Trophoblast cell (in vitro differentiated cells and primary cell): Measurements from ENCODE around the gene RNU1-1.
"Not testable (repeated sequence)": the region's sequence is repeated elsewhere in the genome, so short reads cannot be mapped to it uniquely, and the experiment has no call there.

Experiments used
- DNase-seq, 2 donors: peaks; one replicate each; pipeline ENCODE4 v3.0.0-alpha.2; 2016
- H2AFZ ChIP-seq: 2 replicates; pipeline ENCODE4 v1.6.1; 2013; ENCODE audit warnings: low read length, moderate library complexity, mild to moderate bottlenecking; ENCODE audit not compliant: insufficient read depth, poor library complexity
- H2AK5ac ChIP-seq: 2 replicates; pipeline ENCODE4 v1.6.1; 2013; ENCODE audit warnings: mild to moderate bottlenecking, low read length
- H2BK120ac ChIP-seq: 2 replicates; pipeline ENCODE4 v1.6.1; 2013; ENCODE audit warnings: low read length, mild to moderate bottlenecking, moderate library complexity; ENCODE audit not compliant: insufficient read depth, poor library complexity
- H2BK12ac ChIP-seq: 2 replicates; pipeline ENCODE4 v1.6.1; 2013; ENCODE audit warnings: mild to moderate bottlenecking, low read length, moderate library complexity
- H2BK5ac ChIP-seq: 2 replicates; pipeline ENCODE4 v1.6.1; 2013; ENCODE audit warnings: low read length, low read depth, moderate library complexity, mild to moderate bottlenecking; ENCODE audit not compliant: poor library complexity
- H3K14ac ChIP-seq: 2 replicates; pipeline ENCODE4 v1.6.1; 2013; ENCODE audit warnings: mild to moderate bottlenecking, low read length
- H3K18ac ChIP-seq: 2 replicates; pipeline ENCODE4 v1.6.1; 2013; ENCODE audit warnings: mild to moderate bottlenecking, low read length
- H3K23ac ChIP-seq: 2 replicates; pipeline ENCODE4 v1.6.1; 2013; ENCODE audit warnings: low read length
- H3K27ac ChIP-seq: 2 replicates; pipeline ENCODE4 v1.5.1; 2013; ENCODE audit warnings: low read depth, mild to moderate bottlenecking, inconsistent platforms, low read length, moderate library complexity
- H3K27me3 ChIP-seq: 2 replicates; pipeline ENCODE4 v1.6.1; 2013; ENCODE audit warnings: inconsistent platforms, mild to moderate bottlenecking, low read length, moderate library complexity; ENCODE audit not compliant: insufficient read depth
- H3K36me3 ChIP-seq, 2 experiments: 1 replicate in 1 of 2; 2 replicates in 1 of 2; pipeline ENCODE4 v1.6.1; 2013; ENCODE audit warnings: low read length in 2 of 2, mild to moderate bottlenecking in 2 of 2, moderate library complexity in 1 of 2; ENCODE audit not compliant: insufficient read depth in 2 of 2, control insufficient read depth in 1 of 2
- H3K4ac ChIP-seq: 2 replicates; pipeline ENCODE4 v1.6.1; 2013; ENCODE audit warnings: low read depth, mild to moderate bottlenecking, low read length, moderate library complexity
- H3K4me1 ChIP-seq, 2 experiments: 1 replicate in 1 of 2; 2 replicates in 1 of 2; pipeline ENCODE4 v1.6.1; 2013; ENCODE audit warnings: low read length in 2 of 2, mild to moderate bottlenecking in 2 of 2, moderate library complexity in 1 of 2; ENCODE audit not compliant: insufficient read depth in 2 of 2, control insufficient read depth in 1 of 2
- H3K4me2 ChIP-seq: 2 replicates; pipeline ENCODE4 v1.6.1; 2013; ENCODE audit warnings: inconsistent platforms, mild to moderate bottlenecking, low read length, moderate library complexity
- H3K4me3 ChIP-seq: 2 replicates; pipeline ENCODE4 v1.5.1; 2013; ENCODE audit warnings: mild to moderate bottlenecking, low read depth, low read length, inconsistent platforms
- H3K79me1 ChIP-seq: one replicate; pipeline ENCODE4 v1.6.1; 2013; ENCODE audit warnings: low read length
- H3K79me2 ChIP-seq: 2 replicates; pipeline ENCODE4 v1.6.1; 2013; ENCODE audit warnings: low read length, mild to moderate bottlenecking; ENCODE audit not compliant: control insufficient read depth, insufficient read depth, poor library complexity
- H3K9ac ChIP-seq: 2 replicates; pipeline ENCODE4 v1.6.1; 2013; ENCODE audit warnings: mild to moderate bottlenecking, low read length
- H3K9me3 ChIP-seq: 2 replicates; pipeline ENCODE4 v1.6.1; 2013; ENCODE audit warnings: low read depth, mild to moderate bottlenecking, control low read depth, inconsistent platforms, low read length; ENCODE audit not compliant: insufficient read depth
- H4K12ac ChIP-seq: 2 replicates; pipeline ENCODE4 v1.6.1; 2013; ENCODE audit warnings: low read depth, mild to moderate bottlenecking, low read length, moderate library complexity
- H4K8ac ChIP-seq: 2 replicates; pipeline ENCODE4 v1.6.1; 2013; ENCODE audit warnings: low read depth, mild to moderate bottlenecking, low read length, moderate library complexity
- H4K91ac ChIP-seq: one replicate; pipeline ENCODE4 v1.6.1; 2013; ENCODE audit warnings: low read depth, mild to moderate bottlenecking, low read length, moderate library complexity
- WGBS: extraction: QIAGEN DNeasy Blood & Tissue Kit; methylation state at CpG from one replicate; pipeline ENCODE4 v1.1.7; 2013; ENCODE audit warnings: missing lambda C conversion rate; ENCODE audit not compliant: insufficient read length, insufficient coverage; ENCODE audit errors: extremely low coverage; 5-methylcytosine and 5-hydroxymethylcytosine counted together

Gene RNU1-1

GRCh38 chr1:16521679-16522078 is 7.6 kb upstream of the RNU1-1 start:
- not testable (repeated sequence) for H2BK12ac ChIP-seq, H2AFZ ChIP-seq, H3K14ac ChIP-seq, H3K4ac ChIP-seq, H3K4me1 ChIP-seq, H4K91ac ChIP-seq, H2BK120ac ChIP-seq, H3K4me3 ChIP-seq, H3K79me1 ChIP-seq, H3K4me2 ChIP-seq, H3K79me2 ChIP-seq, H2BK5ac ChIP-seq, H3K18ac ChIP-seq, H3K9ac ChIP-seq, H2AK5ac ChIP-seq, H3K36me3 ChIP-seq, H3K27ac ChIP-seq, H3K23ac ChIP-seq, H4K12ac ChIP-seq, DNase-seq, H3K9me3 ChIP-seq, H4K8ac ChIP-seq
- no CpG with 5 or more reads among the region's 5 CpGs for WGBS
- H3K27me3 ChIP-seq = peaks cover 10% of the 10 kb centered on the region

GRCh38 chr1:16521288-16521583 is 7.2 kb upstream of the RNU1-1 start:
- Histone ChIP-seq H2AFZ (peak overlapping the region; percentile 72), H3K4me3 (peak overlapping the region; percentile 54), H3K27me3 (peaks cover 10% of the 10 kb centered on the region), H3K4me1 (peaks cover 3 to 5% of the 10 kb centered on the region in 2 experiments), H3K23ac (no peak overlapping the region), H2BK120ac (no peak overlapping the region), H3K27ac (no peak overlapping the region), H4K8ac (peak overlapping the region; percentile 68), H3K36me3 (no peaks in the 10 kb centered on the region), H3K9ac (no peak overlapping the region), H3K79me2 (no peaks in the 10 kb centered on the region), H3K14ac (no peak overlapping the region), H2BK5ac (no peak overlapping the region), H4K91ac (no peak overlapping the region), H3K4ac (no peak overlapping the region), H3K4me2 (peak overlapping the region; percentile 79), H3K9me3 (no peaks in the 10 kb centered on the region), H2BK12ac (no peak overlapping the region), H3K79me1 (no peaks in the 10 kb centered on the region), H4K12ac (no peak overlapping the region), H3K18ac (no peak overlapping the region), H2AK5ac (no peak overlapping the region)
- no CpG with 5 or more reads among the region's 12 CpGs for WGBS
- DNase-seq = no peak

- H3K9ac ChIP-seq, H3K36me3 ChIP-seq, H2AK5ac ChIP-seq, H3K14ac ChIP-seq, H3K9me3 ChIP-seq, H3K4me1 ChIP-seq, H4K91ac ChIP-seq, H3K23ac ChIP-seq, H2BK5ac ChIP-seq, H3K4ac ChIP-seq, H3K18ac ChIP-seq, H4K12ac ChIP-seq, H3K79me1 ChIP-seq, H2BK120ac ChIP-seq, H3K27ac ChIP-seq, DNase-seq, H3K79me2 ChIP-seq: not testable (repeated sequence)
- H3K4me2 ChIP-seq = peak overlapping the region; percentile 79
- peak overlapping the region; percentile 54 for H3K4me3 ChIP-seq
- peak overlapping the region; percentile 12 for H2BK12ac ChIP-seq
- peak overlapping the region; percentile 68 for H4K8ac ChIP-seq
- peak overlapping the region; percentile 72 for H2AFZ ChIP-seq
- WGBS = no CpG with 5 or more reads among the region's 48 CpGs
- peaks cover 10% of the 10 kb centered on the region for H3K27me3 ChIP-seq
Observed at GRCh38 chr1:16520435-16521287, 6.6 kb upstream of the RNU1-1 start.

- WGBS = no CpG with 5 or more reads among the region's 6 CpGs
- not testable (repeated sequence) for H4K8ac ChIP-seq, H3K4ac ChIP-seq
Observed at GRCh38 chr1:16519255-16519951, 5.3 kb upstream of the RNU1-1 start.

More at GRCh38 chr1:16519255-16519951, 5.3 kb upstream of the RNU1-1 start:
- DNase-seq = peak in 1 of 2 donors; percentile 70
- not testable (repeated sequence) for H2BK120ac ChIP-seq, H3K79me2 ChIP-seq, H4K12ac ChIP-seq, H3K23ac ChIP-seq, H3K4me1 ChIP-seq, H4K91ac ChIP-seq, H3K4me2 ChIP-seq, H3K9me3 ChIP-seq, H3K18ac ChIP-seq, H2BK5ac ChIP-seq, H3K4me3 ChIP-seq, H3K14ac ChIP-seq, H3K79me1 ChIP-seq, H3K9ac ChIP-seq, H3K36me3 ChIP-seq, H3K27ac ChIP-seq, H2BK12ac ChIP-seq, H2AFZ ChIP-seq, H2AK5ac ChIP-seq
- H3K27me3 ChIP-seq = peaks cover 10% of the 10 kb centered on the region
